Measurements from ENCODE around the gene CCDC85C. TPM values are rescaled to one million over a fixed set of nuclear protein-coding genes. Genes with fewer than 3 reads are reported as not detected.

CCDC85C gene
- total RNA-seq, 2 experiments from 2014 or later, result 5.8 to 7.5 TPM

- intact Hi-C loops (cut with DNase I, micrococcal nuclease), result no loop called here
- H3K27ac ChIP-seq (ENCODE audit: low read depth in 1 of 2, low read length in 2 of 2), result no peak overlapping the region
- no peaks in the 10 kb centered on the region for H3K27me3 ChIP-seq (ENCODE audit: control insufficient read depth in 1 of 2, insufficient read depth in 2 of 2, low read length in 2 of 2)
- H3K4me3 ChIP-seq (ENCODE audit: low read length), result no peak overlapping the region
- no peak overlapping the region for H3K27ac Mint-ChIP-seq
- no peaks in the 10 kb centered on the region for H3K36me3 ChIP-seq (ENCODE audit: insufficient read depth, low read length)
- H3K9me3 ChIP-seq (ENCODE audit: control insufficient read depth in 1 of 2, insufficient read depth in 1 of 2, low read length in 2 of 2), result no peaks in the 10 kb centered on the region
- TF ChIP-seq, protein P1, sequence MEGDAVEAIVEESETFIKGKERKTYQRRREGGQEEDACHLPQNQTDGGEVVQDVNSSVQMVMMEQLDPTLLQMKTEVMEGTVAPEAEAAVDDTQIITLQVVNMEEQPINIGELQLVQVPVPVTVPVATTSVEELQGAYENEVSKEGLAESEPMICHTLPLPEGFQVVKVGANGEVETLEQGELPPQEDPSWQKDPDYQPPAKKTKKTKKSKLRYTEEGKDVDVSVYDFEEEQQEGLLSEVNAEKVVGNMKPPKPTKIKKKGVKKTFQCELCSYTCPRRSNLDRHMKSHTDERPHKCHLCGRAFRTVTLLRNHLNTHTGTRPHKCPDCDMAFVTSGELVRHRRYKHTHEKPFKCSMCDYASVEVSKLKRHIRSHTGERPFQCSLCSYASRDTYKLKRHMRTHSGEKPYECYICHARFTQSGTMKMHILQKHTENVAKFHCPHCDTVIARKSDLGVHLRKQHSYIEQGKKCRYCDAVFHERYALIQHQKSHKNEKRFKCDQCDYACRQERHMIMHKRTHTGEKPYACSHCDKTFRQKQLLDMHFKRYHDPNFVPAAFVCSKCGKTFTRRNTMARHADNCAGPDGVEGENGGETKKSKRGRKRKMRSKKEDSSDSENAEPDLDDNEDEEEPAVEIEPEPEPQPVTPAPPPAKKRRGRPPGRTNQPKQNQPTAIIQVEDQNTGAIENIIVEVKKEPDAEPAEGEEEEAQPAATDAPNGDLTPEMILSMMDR (IDR thresholded peaks at IDR 0.05), result no peak
- DNase-seq (no peak), ATAC-seq (ENCODE audit: poor library complexity) (no peak)
- H3K27me3 Mint-ChIP-seq, result no peaks in the 10 kb centered on the region
- POLR2A ChIA-PET, result no interaction called here
- CTCF ChIA-PET, result no interaction called here
- H3K36me3 Mint-ChIP-seq (ENCODE audit: low read depth), result no peaks in the 10 kb centered on the region
- H3K4me3 Mint-ChIP-seq, result no peak overlapping the region
- H3K4me1 ChIP-seq (ENCODE audit: insufficient read depth, low read length), result peaks cover 10% of the 10 kb centered on the region
- peaks cover under 1% of the 10 kb centered on the region for H3K4me1 Mint-ChIP-seq (ENCODE audit: low read depth)
- H3K9me3 Mint-ChIP-seq, result no peaks in the 10 kb centered on the region
These were observed 73.4 kb downstream of the CCDC85C start for GRCh38 chr14:99530407-99531155.

DNA sequence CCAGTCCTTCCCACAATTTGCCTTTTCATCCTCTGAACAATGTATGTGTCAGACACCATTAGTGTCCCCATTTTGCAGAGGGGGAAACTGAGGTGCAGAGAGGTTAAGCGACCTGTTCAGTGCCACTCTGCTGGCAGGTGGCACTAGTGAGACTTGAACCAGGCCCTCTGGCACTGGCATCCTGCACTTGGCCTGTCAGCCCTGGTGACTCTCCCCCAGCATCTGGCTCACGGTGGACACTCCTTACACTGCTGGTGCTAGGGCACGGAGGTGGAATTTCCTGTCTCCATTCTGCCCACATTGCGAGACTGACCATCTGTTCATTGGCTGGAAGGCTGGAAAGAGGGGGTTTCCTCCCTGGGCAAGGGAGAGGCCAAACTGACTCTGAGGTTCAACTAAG lies 74.1 kb downstream of the CCDC85C start:
- POLR2A ChIA-PET, result no interaction called here
- Mint-ChIP-seq H3K27ac (no peak overlapping the region), H3K36me3 (ENCODE audit: low read depth) (no peaks in the 10 kb centered on the region), H3K4me3 (no peak overlapping the region), H3K4me1 (ENCODE audit: low read depth) (peaks cover 7% of the 10 kb centered on the region), H3K9me3 (no peaks in the 10 kb centered on the region), H3K27me3 (no peaks in the 10 kb centered on the region)
- intact Hi-C loops (cut with DNase I, micrococcal nuclease), result no loop called here
- CTCF ChIA-PET, result no interaction called here
- ATAC-seq (ENCODE audit: poor library complexity), result no peak
- TF ChIP-seq, protein P1 (IDR thresholded peaks at IDR 0.05), result no peak
- H3K27ac ChIP-seq (ENCODE audit: low read depth in 1 of 2, low read length in 2 of 2), result no peak overlapping the region
- DNase-seq, result no peak
- H3K27me3 ChIP-seq (ENCODE audit: control insufficient read depth in 1 of 2, insufficient read depth in 2 of 2, low read length in 2 of 2), result no peaks in the 10 kb centered on the region
- no peaks in the 10 kb centered on the region for H3K9me3 ChIP-seq (ENCODE audit: control insufficient read depth in 1 of 2, insufficient read depth in 1 of 2, low read length in 2 of 2)
- H3K36me3 ChIP-seq (ENCODE audit: insufficient read depth, low read length), result no peaks in the 10 kb centered on the region
- peaks cover 16% of the 10 kb centered on the region for H3K4me1 ChIP-seq (ENCODE audit: insufficient read depth, low read length)
- no peak overlapping the region for H3K4me3 ChIP-seq (ENCODE audit: low read length)

DNA sequence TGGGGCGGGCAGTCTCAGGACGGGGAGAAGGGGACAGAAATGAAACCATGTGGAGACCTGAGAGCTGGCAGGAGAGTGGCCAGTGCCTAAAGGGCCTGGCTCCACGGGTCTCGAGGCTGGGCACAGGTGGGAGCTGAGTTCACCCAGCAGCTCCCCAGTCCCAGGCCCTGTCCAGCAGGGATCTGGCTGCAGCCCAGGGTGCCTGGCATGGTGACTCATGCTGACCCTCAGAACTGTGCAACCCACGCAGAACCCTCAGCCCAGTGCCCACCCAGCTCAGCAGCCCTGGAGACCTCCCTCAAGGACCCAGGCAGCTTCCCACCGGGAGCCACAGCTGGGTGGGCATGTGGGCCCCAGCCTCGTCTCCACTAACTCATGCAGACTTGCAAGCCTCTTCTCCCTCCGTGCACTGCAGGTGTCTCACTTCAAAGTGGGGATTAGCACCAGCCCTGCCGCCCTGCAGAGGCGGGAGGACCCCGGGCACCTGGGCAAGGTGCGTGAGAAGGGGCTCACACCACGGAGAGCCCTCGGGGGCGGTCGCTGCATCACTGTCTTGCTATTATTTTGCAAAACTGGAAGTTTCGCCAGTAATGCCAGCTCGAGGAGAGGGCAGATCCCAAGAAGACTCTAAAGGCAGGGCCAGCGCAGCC lies 76.5 kb downstream of the CCDC85C start:
- H3K4me1 Mint-ChIP-seq (ENCODE audit: low read depth), result peaks cover 16% of the 10 kb centered on the region

More for the DNA sequence above, 76.5 kb downstream of the CCDC85C start:
- no peak for DNase-seq
- ChIA-PET POLR2A (no interaction called here), CTCF (no interaction called here)
- no peak overlapping the region for H3K4me3 Mint-ChIP-seq
- H3K9me3 Mint-ChIP-seq, result no peaks in the 10 kb centered on the region
- Histone ChIP-seq H3K9me3 (ENCODE audit: control insufficient read depth in 1 of 2, insufficient read depth in 1 of 2, low read length in 2 of 2) (no peaks in the 10 kb centered on the region), H3K4me1 (ENCODE audit: insufficient read depth, low read length) (peaks cover 24% of the 10 kb centered on the region), H3K27me3 (ENCODE audit: control insufficient read depth in 1 of 2, insufficient read depth in 2 of 2, low read length in 2 of 2) (no peaks in the 10 kb centered on the region), H3K27ac (ENCODE audit: low read depth in 1 of 2, low read length in 2 of 2) (no peak overlapping the region), H3K36me3 (ENCODE audit: insufficient read depth, low read length) (no peaks in the 10 kb centered on the region), H3K4me3 (ENCODE audit: low read length) (no peak overlapping the region)
- intact Hi-C loops (cut with DNase I, micrococcal nuclease), result no loop called here
- no peaks in the 10 kb centered on the region for H3K27me3 Mint-ChIP-seq
- ATAC-seq (ENCODE audit: poor library complexity), result no peak
- TF ChIP-seq, protein P1 (IDR thresholded peaks at IDR 0.05), result no peak
- no peak overlapping the region for H3K27ac Mint-ChIP-seq
- no peaks in the 10 kb centered on the region for H3K36me3 Mint-ChIP-seq (ENCODE audit: low read depth)
